A549 (cell line): ENCODE measurements around the gene ANKRD16. TPM values are rescaled to one million over a fixed set of nuclear protein-coding genes. Genes with fewer than 3 reads are reported as not detected.

Experiments
- ATAC-seq, 2 experiments: fragments of 200-7000 bp in 1 of 2; fragments of >200 bp in 1 of 2; cut with Nextera tagmentation in 1 of 2; cut with Tn5 transposase in 1 of 2; 3 replicates each; pipeline versions ENCODE4 v1.8.0 to v1.9.1; 2018 to 2020; ENCODE audit warnings: mild to moderate bottlenecking in 1 of 2, moderate library complexity in 1 of 2
- CTCF ChIA-PET: fragments of 300-600 bp; sonication (Branson Sonifier 250); formaldehyde crosslinking; extraction: SDS; loops from one replicate; lab custom pipeline; 2021; ENCODE audit warnings: antibody characterized with exemption, inconsistent platforms; lab: Yijun Ruan, JAX
- POLR2A ChIA-PET: fragments of 350-600 bp; formaldehyde crosslinking; extraction: SDS; loops from one replicate; lab custom pipeline; 2021; ENCODE audit warnings: antibody characterized with exemption, inconsistent platforms; lab: Yijun Ruan, JAX
- DNase-seq, 2 experiments: peaks; one replicate each; pipeline versions ENCODE4 v3.0.0 to v3.0.0-alpha.2; 2011 to 2016; ENCODE audit warnings: low read depth in 1 of 2, low spot score in 1 of 2
- FAIRE-seq: peaks from 2 replicates; lab custom pipeline; 2011; peaks lifted over from hg19 to GRCh38; lab: Jason Lieb, UNC
- H3K27ac ChIP-seq, 2 experiments: fragments of >200 bp; sonication (Bioruptor Twin); formaldehyde crosslinking; 3 replicates each; pipeline ENCODE4 v1.5.1; 2016 to 2017
- H3K4me1 ChIP-seq: fragments of >200 bp; sonication (Bioruptor Twin); formaldehyde crosslinking; 3 replicates; pipeline ENCODE4 v1.6.1; 2016
- H3K4me2 ChIP-seq: fragments of >200 bp; sonication (Bioruptor Twin); formaldehyde crosslinking; 3 replicates; pipeline ENCODE4 v1.6.1; 2016
- H3K4me3 ChIP-seq: fragments of >200 bp; sonication (Bioruptor Twin); formaldehyde crosslinking; 3 replicates; pipeline ENCODE4 v1.5.1; 2016
- H3K9me3 ChIP-seq: fragments of >200 bp; sonication (Bioruptor Twin); formaldehyde crosslinking; 3 replicates; pipeline ENCODE4 v1.6.1; 2016
- CBX2 ChIP-seq: fragments of 200-600 bp; sonication (generic); IDR thresholded peaks from 2 replicates; pipeline ENCODE4 v1.6.1; 2016; ENCODE audit warnings: low read depth, mild to moderate bottlenecking, borderline replicate concordance
- CHD2 ChIP-seq: fragments of 150-350 bp; IDR thresholded peaks from 2 replicates; pipeline ENCODE4 v1.6.1; 2014; ENCODE audit warnings: low read length; ENCODE audit not compliant: partially characterized antibody
- CHD4 ChIP-seq: fragments of 200-600 bp; sonication (generic); IDR thresholded peaks from 2 replicates; pipeline ENCODE4 v1.6.1; 2016; ENCODE audit warnings: antibody characterized with exemption, mild to moderate bottlenecking, borderline replicate concordance
- EHF ChIP-seq: fragments of 250-450 bp; sonication (Bioruptor Pico); IDR thresholded peaks from 2 replicates; pipeline ENCODE4 v1.5.0; 2020; ENCODE audit warnings: mild to moderate bottlenecking
- EP300 ChIP-seq, 2 experiments: fragments of >200 bp; sonication (Bioruptor Twin); formaldehyde crosslinking; IDR thresholded peaks; 2 replicates in 1 of 2; 3 replicates in 1 of 2; pipeline ENCODE4 v1.6.1; 2016 to 2017
- GATA3 ChIP-seq: IDR thresholded peaks from 2 replicates; pipeline ENCODE4 v1.6.1; 2012; ENCODE audit warnings: borderline replicate concordance
- HDAC2 ChIP-seq: fragments of 200-600 bp; sonication (generic); IDR thresholded peaks from 2 replicates; pipeline ENCODE4 v1.6.1; 2016
- HEYL ChIP-seq: fragments of 250-450 bp; sonication (Bioruptor Pico); IDR thresholded peaks from 2 replicates; pipeline ENCODE4 v1.8.0; 2021; ENCODE audit warnings: mild to moderate bottlenecking, moderate library complexity
- HOXB13 ChIP-seq: fragments of 250-450 bp; sonication (Bioruptor Pico); IDR thresholded peaks from 2 replicates; pipeline ENCODE4 v1.5.0; 2020; ENCODE audit warnings: low read depth, mild to moderate bottlenecking, moderate library complexity
- HOXB5 ChIP-seq: fragments of 250-450 bp; sonication (Bioruptor Pico); IDR thresholded peaks from 2 replicates; pipeline ENCODE4 v1.5.0; 2020; ENCODE audit warnings: mild to moderate bottlenecking, moderate library complexity
- JUN ChIP-seq, 2 experiments: fragments of >200 bp; sonication (Bioruptor Twin); formaldehyde crosslinking; IDR thresholded peaks; 2 replicates in 1 of 2; 3 replicates in 1 of 2; pipeline ENCODE4 v1.6.1; 2016 to 2017
- JUNB ChIP-seq: fragments of >200 bp; sonication (Bioruptor Twin); formaldehyde crosslinking; IDR thresholded peaks from 2 replicates; pipeline ENCODE4 v1.6.1; 2016
- MAZ ChIP-seq: fragments of 150-350 bp; IDR thresholded peaks from 2 replicates; pipeline ENCODE4 v1.6.1; 2014; ENCODE audit warnings: antibody characterized with exemption, low read depth, low read length, borderline replicate concordance
- NFE2L2 ChIP-seq: fragments of 150-350 bp; conservative IDR thresholded peaks from 2 replicates; pipeline ENCODE4 v1.6.1; 2014; ENCODE audit warnings: low read length
- NR3C1 ChIP-seq: fragments of >200 bp; sonication (Bioruptor Twin); formaldehyde crosslinking; IDR thresholded peaks from 3 replicates; pipeline ENCODE4 v1.6.1; 2017
- POLR2A ChIP-seq: IDR thresholded peaks from 2 replicates; pipeline ENCODE4 v1.6.1; 2012; ENCODE audit warnings: mild to moderate bottlenecking, low read length
- RCOR1 ChIP-seq: fragments of 150-350 bp; IDR thresholded peaks from 2 replicates; pipeline ENCODE4 v1.6.1; 2014; ENCODE audit warnings: antibody characterized with exemption, low read length, low read depth
- SREBF2 ChIP-seq: fragments of 450-650 bp; IDR thresholded peaks from 2 replicates; pipeline ENCODE4 v1.6.1; 2014; ENCODE audit warnings: mild to moderate bottlenecking, moderate library complexity
- WGBS: methylation state at CpG from one replicate; pipeline ENCODE4 v1.1.6; 2017; ENCODE audit errors: missing lambda C conversion rate; 5-methylcytosine and 5-hydroxymethylcytosine counted together
- polyA plus RNA-seq, 4 experiments: library from polyadenylated mRNA; depleted of rRNA in 3 of 4; stranded (reverse); fragments of >200 nt; fragmentation: RNase III in 1 of 4; extraction: RNeasy Plus Mini Kit Qiagen cat#74134 plus additional on column Dnase treatment in 1 of 4; gene quantifications; 2 replicates in 3 of 4; 3 replicates in 1 of 4; pipeline ENCODE4 v1.2.3, GENCODE V29; 2011 to 2017
- TF ChIP-seq, protein P1 (sequence below): IDR thresholded peaks from 2 replicates; pipeline ENCODE4 v1.6.1; 2012
- TF ChIP-seq, protein P2 (sequence below): fragments of 200-600 bp; sonication (generic); IDR thresholded peaks from 2 replicates; pipeline ENCODE4 v1.6.1; 2016; ENCODE audit warnings: antibody characterized with exemption, mild to moderate bottlenecking, moderate library complexity
- TF ChIP-seq, protein P3 (sequence below): fragments of 150-350 bp; IDR thresholded peaks from 2 replicates; pipeline ENCODE4 v1.6.1; 2014; ENCODE audit warnings: low read depth, mild to moderate bottlenecking, low read length
- TF ChIP-seq, protein P4 (sequence below): fragments of >200 bp; sonication (Bioruptor Twin); formaldehyde crosslinking; IDR thresholded peaks from 3 replicates; pipeline ENCODE4 v1.5.1; 2016

Gene ANKRD16
- polyA plus RNA-seq, 2 of the 4 experiments (the other 2 are of a cell fraction) = 7.3 to 8.9 TPM

DNA sequence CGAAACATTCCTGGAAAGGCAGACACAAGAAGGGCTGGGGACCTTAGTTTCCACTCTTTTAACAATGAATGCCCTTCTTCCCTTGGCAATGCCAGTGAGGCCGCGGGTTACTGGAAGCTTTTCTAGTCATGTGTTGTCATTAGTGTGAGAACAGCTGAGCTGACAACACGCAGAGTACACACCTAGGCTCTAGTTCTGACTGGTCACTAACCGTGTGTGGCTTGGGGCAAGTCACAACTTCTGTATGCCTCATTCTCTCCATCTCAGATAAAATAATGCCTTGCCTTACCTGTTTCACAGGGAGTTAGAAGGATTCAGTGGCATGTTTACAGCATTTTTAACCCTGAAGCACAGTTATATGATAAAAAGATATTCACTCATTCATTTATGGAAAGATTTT is 32.1 kb upstream of the ANKRD16 start:
- TF ChIP-seq RCOR1 (no peak), CBX2 (no peak), NR3C1 (no peak), CHD2 (no peak), JUN (IDR thresholded peaks at IDR 0.05) (no peak), SREBF2 (no peak), MAZ (no peak), POLR2A (no peak), JUNB (no peak), EHF (CRISPR knock-in tag) (no peak)
- TF ChIP-seq, protein P1, sequence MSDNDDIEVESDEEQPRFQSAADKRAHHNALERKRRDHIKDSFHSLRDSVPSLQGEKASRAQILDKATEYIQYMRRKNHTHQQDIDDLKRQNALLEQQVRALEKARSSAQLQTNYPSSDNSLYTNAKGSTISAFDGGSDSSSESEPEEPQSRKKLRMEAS = no peak
- TF ChIP-seq, protein P2, sequence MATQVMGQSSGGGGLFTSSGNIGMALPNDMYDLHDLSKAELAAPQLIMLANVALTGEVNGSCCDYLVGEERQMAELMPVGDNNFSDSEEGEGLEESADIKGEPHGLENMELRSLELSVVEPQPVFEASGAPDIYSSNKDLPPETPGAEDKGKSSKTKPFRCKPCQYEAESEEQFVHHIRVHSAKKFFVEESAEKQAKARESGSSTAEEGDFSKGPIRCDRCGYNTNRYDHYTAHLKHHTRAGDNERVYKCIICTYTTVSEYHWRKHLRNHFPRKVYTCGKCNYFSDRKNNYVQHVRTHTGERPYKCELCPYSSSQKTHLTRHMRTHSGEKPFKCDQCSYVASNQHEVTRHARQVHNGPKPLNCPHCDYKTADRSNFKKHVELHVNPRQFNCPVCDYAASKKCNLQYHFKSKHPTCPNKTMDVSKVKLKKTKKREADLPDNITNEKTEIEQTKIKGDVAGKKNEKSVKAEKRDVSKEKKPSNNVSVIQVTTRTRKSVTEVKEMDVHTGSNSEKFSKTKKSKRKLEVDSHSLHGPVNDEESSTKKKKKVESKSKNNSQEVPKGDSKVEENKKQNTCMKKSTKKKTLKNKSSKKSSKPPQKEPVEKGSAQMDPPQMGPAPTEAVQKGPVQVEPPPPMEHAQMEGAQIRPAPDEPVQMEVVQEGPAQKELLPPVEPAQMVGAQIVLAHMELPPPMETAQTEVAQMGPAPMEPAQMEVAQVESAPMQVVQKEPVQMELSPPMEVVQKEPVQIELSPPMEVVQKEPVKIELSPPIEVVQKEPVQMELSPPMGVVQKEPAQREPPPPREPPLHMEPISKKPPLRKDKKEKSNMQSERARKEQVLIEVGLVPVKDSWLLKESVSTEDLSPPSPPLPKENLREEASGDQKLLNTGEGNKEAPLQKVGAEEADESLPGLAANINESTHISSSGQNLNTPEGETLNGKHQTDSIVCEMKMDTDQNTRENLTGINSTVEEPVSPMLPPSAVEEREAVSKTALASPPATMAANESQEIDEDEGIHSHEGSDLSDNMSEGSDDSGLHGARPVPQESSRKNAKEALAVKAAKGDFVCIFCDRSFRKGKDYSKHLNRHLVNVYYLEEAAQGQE = no peak
- TF ChIP-seq, protein P3, sequence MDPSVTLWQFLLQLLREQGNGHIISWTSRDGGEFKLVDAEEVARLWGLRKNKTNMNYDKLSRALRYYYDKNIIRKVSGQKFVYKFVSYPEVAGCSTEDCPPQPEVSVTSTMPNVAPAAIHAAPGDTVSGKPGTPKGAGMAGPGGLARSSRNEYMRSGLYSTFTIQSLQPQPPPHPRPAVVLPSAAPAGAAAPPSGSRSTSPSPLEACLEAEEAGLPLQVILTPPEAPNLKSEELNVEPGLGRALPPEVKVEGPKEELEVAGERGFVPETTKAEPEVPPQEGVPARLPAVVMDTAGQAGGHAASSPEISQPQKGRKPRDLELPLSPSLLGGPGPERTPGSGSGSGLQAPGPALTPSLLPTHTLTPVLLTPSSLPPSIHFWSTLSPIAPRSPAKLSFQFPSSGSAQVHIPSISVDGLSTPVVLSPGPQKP = no peak
- TF ChIP-seq, protein P4, sequence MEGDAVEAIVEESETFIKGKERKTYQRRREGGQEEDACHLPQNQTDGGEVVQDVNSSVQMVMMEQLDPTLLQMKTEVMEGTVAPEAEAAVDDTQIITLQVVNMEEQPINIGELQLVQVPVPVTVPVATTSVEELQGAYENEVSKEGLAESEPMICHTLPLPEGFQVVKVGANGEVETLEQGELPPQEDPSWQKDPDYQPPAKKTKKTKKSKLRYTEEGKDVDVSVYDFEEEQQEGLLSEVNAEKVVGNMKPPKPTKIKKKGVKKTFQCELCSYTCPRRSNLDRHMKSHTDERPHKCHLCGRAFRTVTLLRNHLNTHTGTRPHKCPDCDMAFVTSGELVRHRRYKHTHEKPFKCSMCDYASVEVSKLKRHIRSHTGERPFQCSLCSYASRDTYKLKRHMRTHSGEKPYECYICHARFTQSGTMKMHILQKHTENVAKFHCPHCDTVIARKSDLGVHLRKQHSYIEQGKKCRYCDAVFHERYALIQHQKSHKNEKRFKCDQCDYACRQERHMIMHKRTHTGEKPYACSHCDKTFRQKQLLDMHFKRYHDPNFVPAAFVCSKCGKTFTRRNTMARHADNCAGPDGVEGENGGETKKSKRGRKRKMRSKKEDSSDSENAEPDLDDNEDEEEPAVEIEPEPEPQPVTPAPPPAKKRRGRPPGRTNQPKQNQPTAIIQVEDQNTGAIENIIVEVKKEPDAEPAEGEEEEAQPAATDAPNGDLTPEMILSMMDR = no peak
- DNase-seq (no peak), ATAC-seq (no peak), FAIRE-seq (no peak)
- WGBS = 98% methylated on average over 5 of the region's 5 CpGs
- POLR2A ChIA-PET = no interaction called here
- Histone ChIP-seq H3K4me3 (no peak overlapping the region), H3K4me2 (no peak overlapping the region), H3K9me3 (no peaks in the 10 kb centered on the region), H3K4me1 (no peaks in the 10 kb centered on the region), H3K27ac (no peak overlapping the region)
- CTCF ChIA-PET = interaction anchor here (1.0 kb wide), 1 partner anchor 16 kb away, joined by 5 read pairs; no protein-coding TSS in a partner anchor

DNA sequence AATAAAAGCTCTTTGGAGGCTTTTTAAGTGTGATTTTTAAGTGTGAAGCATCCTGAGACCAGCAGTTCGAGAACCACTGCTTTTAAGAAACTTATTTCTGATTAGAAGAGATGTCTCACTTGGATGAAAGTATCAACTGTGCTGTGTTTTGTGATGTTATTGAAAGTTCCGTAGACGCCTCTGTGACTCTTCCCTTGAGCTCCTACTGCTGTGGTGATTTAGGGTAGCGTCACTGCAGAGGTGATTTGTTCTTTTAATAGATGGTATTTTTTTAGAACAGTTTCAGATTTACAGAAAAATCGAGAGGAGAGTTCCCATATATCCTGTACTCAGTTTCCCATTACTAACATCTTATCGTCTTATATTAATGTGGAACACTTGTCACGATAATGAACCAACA is 29.9 kb upstream of the ANKRD16 start:
- CTCF ChIA-PET = no interaction called here
- no peaks in the 10 kb centered on the region for H3K4me1 ChIP-seq
- H3K27ac ChIP-seq = no peak overlapping the region
- no peak for DNase-seq
- no peak for ATAC-seq
- H3K9me3 ChIP-seq = no peaks in the 10 kb centered on the region
- no peak overlapping the region for H3K4me3 ChIP-seq
- no peak overlapping the region for H3K4me2 ChIP-seq
- TF ChIP-seq HOXB13 (no peak), EP300 (IDR thresholded peaks at IDR 0.05) (no peak), HEYL (CRISPR knock-in tag) (no peak), CHD4 (no peak)
- POLR2A ChIA-PET = no interaction called here
- FAIRE-seq = no peak
- 93% methylated on average over 7 of the region's 7 CpGs for WGBS

DNA sequence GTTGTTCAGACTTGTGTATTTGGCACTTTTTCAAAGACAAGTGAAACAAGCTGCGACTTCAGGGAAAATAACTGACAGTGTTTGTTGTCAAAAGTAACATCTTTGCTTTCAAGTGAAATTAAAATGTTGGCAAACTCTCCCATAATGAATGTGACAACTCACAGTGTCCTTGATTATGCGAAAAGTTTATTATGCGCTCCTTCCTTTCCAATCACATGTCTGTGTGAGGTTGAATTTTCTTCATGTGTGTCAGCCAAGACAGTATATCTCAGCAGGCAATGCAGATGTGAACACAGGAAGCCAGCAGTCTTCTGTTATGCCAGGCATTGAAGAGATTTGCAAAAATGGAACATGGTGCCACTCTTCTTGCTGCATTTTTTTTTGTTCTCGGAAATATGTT is 29.1 kb upstream of the ANKRD16 start:
- ATAC-seq = no peak
- H3K4me2 ChIP-seq = no peak overlapping the region
- TF ChIP-seq GATA3 (no peak), HDAC2 (no peak), NFE2L2 (no peak), HOXB5 (CRISPR knock-in tag) (no peak)
- TF ChIP-seq, protein P1 = no peak
- TF ChIP-seq, protein P2 = no peak
- ChIA-PET POLR2A (no interaction called here), CTCF (no interaction called here)
- WGBS = 98% methylated on average over 4 of the region's 4 CpGs
- no peak overlapping the region for H3K4me3 ChIP-seq
- no peak for FAIRE-seq
- no peak for DNase-seq
- no peaks in the 10 kb centered on the region for H3K4me1 ChIP-seq
- H3K9me3 ChIP-seq = no peaks in the 10 kb centered on the region
- H3K27ac ChIP-seq = no peak overlapping the region
